Measurements from ENCODE around the gene CLECL1.
"Not testable (repeated sequence)": the region's sequence is repeated elsewhere in the genome, so short reads cannot be mapped to it uniquely, and the experiment has no call there.

The CLECL1 gene

DNA sequence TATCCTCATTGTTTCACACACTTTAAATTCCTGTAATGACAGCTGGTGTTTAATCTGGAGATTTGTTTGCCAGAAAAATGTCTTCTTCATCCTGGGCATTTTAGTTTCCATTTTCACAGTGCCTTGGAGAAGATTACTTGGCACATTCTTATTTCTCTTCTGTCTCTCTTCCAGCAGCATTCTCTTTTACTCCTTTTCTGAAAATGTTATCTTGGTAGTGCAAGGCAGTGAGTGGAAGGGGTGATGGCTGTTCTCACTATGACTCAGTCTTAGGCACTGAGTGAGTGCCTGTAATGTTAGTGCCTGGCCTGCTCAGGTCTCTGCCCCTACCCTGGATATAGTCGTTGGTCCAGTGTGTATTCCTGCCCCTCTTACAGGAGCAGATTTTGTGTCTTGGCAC lies 13.1 kb downstream of the CLECL1 start:
- no peak for DNase-seq

DNA sequence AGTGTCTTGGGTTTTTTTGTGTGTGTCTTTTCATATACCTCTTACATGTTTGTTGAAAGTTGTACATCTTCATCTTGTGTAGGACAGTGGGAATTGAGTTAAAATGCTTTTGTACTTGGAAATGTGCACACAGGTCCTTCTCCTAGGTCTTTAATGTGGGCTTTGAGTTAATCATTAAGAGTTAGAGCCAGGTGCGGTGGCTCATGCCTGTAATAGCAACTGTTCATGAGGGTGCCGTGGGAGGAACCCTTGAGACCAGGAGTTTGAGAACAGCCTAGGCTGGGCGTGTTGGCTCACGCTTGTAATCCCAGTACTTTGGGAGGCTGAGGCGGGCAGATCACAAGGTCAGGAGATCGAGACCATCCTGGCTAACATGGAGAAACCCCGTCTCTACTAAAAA lies 13.9 kb downstream of the CLECL1 start:
- DNase-seq: no peak

GRCh38 chr12:9717070-9717925 lies 15.6 kb downstream of the CLECL1 start:
- DNase-seq: no peak

GRCh38 chr12:9713032-9713558 lies 19.8 kb downstream of the CLECL1 start:
- not testable (repeated sequence) for DNase-seq

GRCh38 chr12:9711664-9712063 lies 21.2 kb downstream of the CLECL1 start:
- DNase-seq: no peak

- no peak for DNase-seq
These were observed 22.1 kb downstream of the CLECL1 start for GRCh38 chr12:9710584-9711375.

DNA sequence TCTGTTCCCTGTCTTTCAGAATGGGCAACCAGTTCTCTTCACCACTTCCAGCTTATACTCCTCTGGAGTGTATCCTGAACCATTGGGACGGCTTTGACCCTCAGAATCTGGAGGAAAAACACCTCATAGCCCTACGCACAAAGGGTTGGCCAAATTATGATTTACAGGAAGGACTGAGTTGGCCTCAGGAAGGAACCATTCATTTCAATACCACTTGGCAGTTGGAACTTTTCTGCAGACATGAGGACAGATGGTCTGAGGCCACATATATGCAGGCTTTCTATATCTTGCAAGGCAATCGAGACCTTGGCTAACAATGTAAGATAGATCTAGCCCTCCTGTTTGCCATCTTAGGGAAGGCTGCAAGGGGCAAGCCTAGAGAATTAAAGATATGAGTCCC lies 24.0 kb downstream of the CLECL1 start:
- no peak for DNase-seq

DNA sequence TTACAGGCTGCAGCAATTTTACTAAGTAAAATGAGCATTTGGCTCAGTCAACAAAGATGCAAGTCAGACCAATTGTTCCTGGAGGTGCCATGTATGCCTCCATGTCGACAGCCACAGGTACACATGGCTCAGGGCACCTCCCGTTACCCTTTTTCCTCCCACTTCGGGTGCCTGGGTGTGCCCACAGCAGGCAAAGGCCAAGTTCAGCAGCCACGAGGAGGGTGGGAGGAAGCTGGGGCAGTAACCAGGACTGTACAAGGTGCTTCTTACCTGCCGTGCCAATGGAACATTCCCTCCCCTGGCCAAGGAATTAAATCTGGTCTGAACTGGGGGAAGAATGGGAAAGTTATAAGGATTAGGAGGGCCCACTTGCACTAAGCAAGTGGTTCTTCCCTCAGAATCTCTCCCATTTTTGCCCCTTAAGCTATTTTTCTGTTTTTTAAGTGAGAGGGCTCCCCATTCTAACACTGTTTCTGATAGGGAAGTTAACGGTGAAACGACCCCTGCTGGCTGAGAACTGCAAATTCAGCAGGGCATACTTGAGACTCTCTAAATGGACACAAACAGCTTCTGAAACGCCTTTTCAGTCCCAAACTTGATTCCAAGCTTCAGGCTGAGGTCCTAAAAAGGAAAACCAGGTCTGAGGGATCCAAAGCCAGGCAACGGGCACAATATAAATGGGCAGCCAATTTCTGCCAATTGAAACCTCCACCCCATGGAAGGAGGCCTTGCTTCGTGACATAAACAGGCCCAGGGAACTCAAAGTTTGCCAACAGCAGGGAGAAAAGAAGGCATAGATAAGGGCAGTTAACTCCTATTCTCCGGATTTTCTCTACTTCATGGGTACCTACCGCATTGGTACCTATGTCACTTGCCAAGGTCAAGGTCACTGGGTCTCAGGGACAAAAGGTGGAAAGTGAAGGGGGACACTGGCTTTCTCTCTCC lies 24.8 kb downstream of the CLECL1 start:
- no peak for DNase-seq

- no peak for DNase-seq
These were observed 25.5 kb downstream of the CLECL1 start for GRCh38 chr12:9707356-9707755.

DNA sequence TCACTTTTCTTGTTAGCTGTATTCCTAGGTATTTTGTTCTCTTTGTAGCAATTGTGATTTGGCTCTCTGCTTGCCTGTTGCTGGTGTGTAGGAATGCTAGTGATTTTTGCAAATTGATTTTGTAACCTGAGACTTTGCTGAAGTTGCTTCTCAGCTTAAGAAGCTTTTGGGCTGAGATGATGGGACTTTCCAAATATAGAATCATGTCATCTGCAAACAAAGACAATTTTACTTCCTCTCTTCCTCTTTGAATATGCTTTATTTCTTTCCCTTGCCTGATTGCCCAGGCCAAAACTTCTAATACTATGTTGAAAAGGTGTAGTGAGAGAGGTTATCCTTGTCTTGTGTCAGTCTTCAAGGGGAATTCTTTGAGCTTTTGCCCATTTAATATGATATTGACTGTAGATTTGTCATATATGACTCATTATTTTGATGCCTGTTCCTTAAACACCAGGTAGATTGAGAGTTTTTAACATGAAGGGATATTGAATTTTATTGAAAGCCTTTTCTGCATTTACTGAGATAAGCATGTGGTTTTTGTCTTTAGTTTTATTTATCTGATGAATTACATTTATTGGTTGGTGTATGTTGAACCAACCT lies 26.7 kb downstream of the CLECL1 start:
- DNase-seq: no peak

DNA sequence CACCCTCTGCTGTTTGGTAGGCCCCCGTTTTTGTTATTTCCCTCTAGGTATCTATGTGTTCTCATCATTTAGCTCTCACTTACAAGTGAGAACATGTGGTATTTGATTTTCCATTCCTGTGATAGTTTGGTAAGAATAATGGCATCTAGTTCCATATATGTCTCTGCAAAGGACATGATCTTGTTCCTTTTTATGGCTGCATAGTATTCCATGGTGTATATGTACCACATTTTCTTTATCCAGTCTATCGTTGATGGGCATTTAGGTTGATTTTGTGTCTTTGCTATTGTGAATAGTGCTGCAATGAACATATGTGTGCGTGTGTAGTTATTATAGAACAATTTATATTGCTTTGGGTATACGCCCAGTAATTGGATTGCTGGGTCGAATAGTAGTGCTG lies 28.3 kb downstream of the CLECL1 start:
- DNase-seq: not testable (repeated sequence)

- DNase-seq: no peak
These were observed 30.6 kb downstream of the CLECL1 start for GRCh38 chr12:9702255-9702654.

GRCh38 chr12:9701380-9702154 lies 31.3 kb downstream of the CLECL1 start:
- no peak for DNase-seq

- DNase-seq: no peak
These were observed 32.3 kb downstream of the CLECL1 start for GRCh38 chr12:9700606-9700956.

- DNase-seq: no peak
These were observed 32.8 kb downstream of the CLECL1 start for GRCh38 chr12:9699898-9700605.

DNA sequence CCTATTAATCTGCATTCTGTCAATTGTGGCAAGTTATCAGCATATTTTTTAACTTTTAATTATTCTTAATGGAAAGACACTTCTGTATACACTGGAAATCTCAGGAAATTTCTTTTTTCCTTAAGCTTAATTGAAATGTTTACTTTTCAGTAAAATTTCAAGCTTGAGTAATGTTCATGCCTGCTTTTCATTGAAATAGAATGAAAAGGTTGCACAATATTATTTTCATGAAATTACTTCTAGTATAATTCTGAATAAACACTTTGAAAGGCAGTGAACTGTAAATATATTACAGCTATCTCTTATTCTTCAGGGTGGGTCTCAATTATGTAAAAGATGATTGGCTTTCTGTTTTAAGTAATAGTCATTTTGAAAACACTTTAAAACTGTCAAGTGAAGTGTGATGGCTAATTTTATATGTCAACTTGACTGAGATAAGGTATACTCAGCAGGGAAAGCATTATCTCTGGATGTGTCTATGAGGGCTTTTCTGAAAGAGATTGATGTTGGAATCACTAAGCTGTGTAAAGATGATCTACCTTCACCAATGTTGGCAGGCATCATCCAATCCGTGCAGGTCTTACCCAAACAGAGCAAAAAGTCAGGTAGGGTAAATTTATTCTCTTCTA lies 33.5 kb downstream of the CLECL1 start:
- no peak for DNase-seq

DNA sequence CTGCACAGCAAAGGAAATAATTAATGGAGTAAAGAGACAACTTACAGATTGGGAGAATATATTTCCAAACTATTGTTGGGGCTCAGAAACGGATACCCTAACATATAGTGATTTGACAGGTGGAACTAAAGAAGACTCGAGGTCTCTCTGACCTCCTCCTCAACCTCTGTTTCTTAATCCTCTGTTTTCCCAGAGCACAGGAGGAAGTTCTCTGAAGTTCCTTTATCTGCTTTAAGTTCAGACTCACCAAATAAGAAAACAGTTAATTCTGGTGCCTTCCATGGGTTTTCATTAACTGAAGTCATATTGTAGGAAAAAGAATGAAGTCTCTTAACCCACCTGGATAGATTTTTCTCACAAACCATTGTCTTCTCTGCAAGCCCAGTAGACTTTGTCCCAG lies 34.2 kb downstream of the CLECL1 start:
- no peak for DNase-seq

DNA sequence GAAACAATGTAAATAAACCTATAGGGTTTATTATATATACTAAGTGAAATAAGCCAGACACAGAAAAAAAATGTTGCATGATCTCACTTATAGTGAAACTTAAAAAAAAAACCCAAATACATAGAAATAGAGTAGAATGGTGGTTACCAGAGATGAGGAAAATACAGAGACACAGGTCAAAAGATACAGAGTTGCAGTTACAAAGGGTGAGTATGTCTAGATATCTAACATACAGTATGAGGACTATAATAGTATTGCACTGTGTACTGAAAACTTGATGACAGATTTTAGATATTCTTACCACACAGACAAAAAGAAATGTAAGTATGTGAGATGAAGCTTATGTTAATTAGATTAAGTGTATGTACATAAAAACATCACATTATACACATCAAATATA lies 35.3 kb downstream of the CLECL1 start:
- no peak for DNase-seq

DNA sequence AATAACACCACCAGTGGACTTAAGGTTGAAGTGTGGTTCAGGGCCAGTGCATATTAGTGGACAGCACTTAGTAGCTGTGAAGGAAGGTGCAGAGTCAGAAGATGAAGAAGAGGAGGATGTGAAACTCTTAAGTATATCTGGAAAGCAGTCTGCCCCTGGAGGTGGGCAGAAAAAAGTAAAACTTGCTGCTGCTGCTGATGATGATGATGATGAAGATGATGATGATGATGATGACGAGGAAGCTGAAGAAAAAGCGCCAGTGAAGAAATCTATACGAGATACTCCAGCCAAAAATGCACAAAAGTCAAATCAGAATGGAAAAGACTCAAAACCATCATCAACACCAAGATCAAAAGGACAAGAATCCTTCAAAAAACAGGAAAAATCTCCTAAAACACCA lies 37.2 kb downstream of the CLECL1 start:
- DNase-seq: not testable (repeated sequence)

DNA sequence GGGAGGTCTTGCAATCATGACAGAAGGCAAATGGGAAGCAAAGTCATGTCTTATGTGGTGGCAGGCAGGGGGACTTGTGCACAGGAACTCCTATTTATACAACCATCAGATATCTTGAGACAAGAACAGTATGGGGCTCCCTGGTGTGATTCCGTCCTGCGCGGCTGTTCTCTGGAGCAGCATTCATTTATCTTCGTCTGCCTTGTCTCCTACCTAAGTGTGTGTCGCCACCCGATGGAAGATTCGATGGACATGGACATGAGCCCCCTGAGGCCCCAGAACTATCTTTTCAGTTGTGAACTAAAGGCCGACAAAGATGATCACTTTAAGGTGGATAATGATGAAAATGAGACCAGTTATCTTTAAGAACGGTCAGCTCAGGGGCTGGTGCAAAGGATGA lies 37.7 kb downstream of the CLECL1 start:
- DNase-seq: not testable (repeated sequence)
